PC-9 (cell line): ENCODE results near the gene ARHGAP24. TPM values are rescaled to one million over a fixed set of nuclear protein-coding genes. Genes with fewer than 3 reads are reported as not detected.

Experiments used
- BruUV-seq: library from RNA; stranded (reverse); fragments of 400-500 nt; replicated peaks from 2 replicates; lab custom pipeline; 2021; lab: Mats Ljungman, UMichigan
- CTCF ChIA-PET: fragments of 300-600 bp; sonication (Branson Sonifier 250); formaldehyde crosslinking; loops from one replicate; lab custom pipeline; 2022; ENCODE audit warnings: antibody characterized with exemption; lab: Charles Lee
- POLR2A ChIA-PET: fragments of 300-600 bp; sonication (Branson Sonifier 250); formaldehyde crosslinking; loops from one replicate; lab custom pipeline; 2022; ENCODE audit warnings: antibody characterized with exemption; ENCODE audit not compliant: unreplicated experiment; lab: Charles Lee
- DNase-seq, 2 experiments: peaks; one replicate each; pipeline versions ENCODE4 v3.0.0 to v3.0.0-alpha.2; 2015 to 2022; ENCODE audit warnings: mixed read lengths in 1 of 2
- H2AFZ ChIP-seq: fragments of 200-600 bp; sonication (generic); 2 replicates; pipeline ENCODE4 v1.8.1; 2017; ENCODE audit warnings: antibody characterized with exemption
- H3F3A ChIP-seq: fragments of 200-600 bp; sonication (generic); 2 replicates; pipeline ENCODE4 v1.8.1; 2017; ENCODE audit warnings: antibody characterized with exemption, mild to moderate bottlenecking, low read depth; ENCODE audit not compliant: insufficient read depth
- H3K27ac ChIP-seq: fragments of 200-600 bp; sonication (generic); 2 replicates; pipeline ENCODE4 v1.6.1; 2016; ENCODE audit warnings: mixed run types
- H3K27me3 ChIP-seq: fragments of 200-600 bp; sonication (generic); 2 replicates; pipeline ENCODE4 v1.6.1; 2016; ENCODE audit warnings: low read depth, mixed run types; ENCODE audit not compliant: insufficient read depth
- H3K36me3 ChIP-seq: fragments of 200-600 bp; sonication (generic); 2 replicates; pipeline ENCODE4 v1.6.1; 2016; ENCODE audit warnings: low read depth, mixed run types
- H3K4me1 ChIP-seq: fragments of 200-600 bp; sonication (generic); replicated peaks from 2 replicates; pipeline ENCODE4 v1.6.1; 2016; ENCODE audit warnings: mixed run types; ENCODE audit not compliant: insufficient read depth
- H3K4me2 ChIP-seq: fragments of 200-600 bp; sonication (generic); 2 replicates; pipeline ENCODE4 v1.6.1; 2017; ENCODE audit warnings: mixed run types
- H3K4me3 ChIP-seq: fragments of 200-600 bp; sonication (generic); 2 replicates; pipeline ENCODE4 v1.6.1; 2016; ENCODE audit warnings: mixed run types
- H3K79me2 ChIP-seq: fragments of 200-600 bp; sonication (generic); 2 replicates; pipeline ENCODE4 v1.6.1; 2017; ENCODE audit warnings: low read depth, mixed run types
- H3K9me2 ChIP-seq: fragments of 200-600 bp; sonication (generic); 2 replicates; pipeline ENCODE4 v1.8.1; 2017; ENCODE audit warnings: mild to moderate bottlenecking; ENCODE audit not compliant: insufficient read depth
- H3K9me3 ChIP-seq: fragments of 200-600 bp; sonication (generic); 2 replicates; pipeline ENCODE4 v1.8.1; 2016; ENCODE audit warnings: low read depth; ENCODE audit not compliant: insufficient read depth
- H4K20me1 ChIP-seq: fragments of 200-600 bp; sonication (generic); 2 replicates; pipeline ENCODE4 v1.8.1; 2017; ENCODE audit not compliant: insufficient read depth
- CTCF ChIP-seq: fragments of 200-600 bp; sonication (generic); conservative IDR thresholded peaks from 2 replicates; pipeline ENCODE4 v1.6.1; 2017; ENCODE audit warnings: mixed run types, antibody characterized with exemption, mild to moderate bottlenecking, moderate library complexity
- EZH2 ChIP-seq: fragments of 200-600 bp; sonication (generic); IDR thresholded peaks from 2 replicates; pipeline ENCODE4 v1.8.0; 2017; ENCODE audit warnings: antibody characterized with exemption, low read depth
- intact Hi-C: fragments of 100-400 bp; cut with micrococcal nuclease; formaldehyde crosslinking; loops from one replicate; pipeline ENCODE4 v1.10.0; 2022; ENCODE audit not compliant: unreplicated experiment
- total RNA-seq: library from RNA; stranded (reverse); gene quantifications from 2 replicates; pipeline ENCODE4 v1.2.3, GENCODE V29; 2021

Gene ARHGAP24
- total RNA-seq, 1 experiment from 2014 or later, result 2.2 TPM

GRCh38 chr4:85732124-85732523, 257.2 kb downstream of the ARHGAP24 start:
- no peak overlapping the region for H3K4me2 ChIP-seq
- H3K9me2 ChIP-seq, result no peaks in the 10 kb centered on the region
- DNase-seq, result no peak
- no peaks in the 10 kb centered on the region for H3K79me2 ChIP-seq
- no peak overlapping the region for H2AFZ ChIP-seq
- H3K4me1 ChIP-seq, result no peaks in the 10 kb centered on the region
- H3K27me3 ChIP-seq, result no peaks in the 10 kb centered on the region
- TF ChIP-seq EZH2 (no peak), CTCF (no peak)
- ChIA-PET POLR2A (interaction anchor here (0.6 kb wide), 1 partner anchor 769 kb away, joined by 3 read pairs; no protein-coding TSS in a partner anchor), CTCF (no interaction called here)
- BruUV-seq, result no TSS peak
- intact Hi-C loops, result no loop called here
- no peaks in the 10 kb centered on the region for H4K20me1 ChIP-seq
- no peak overlapping the region for H3K27ac ChIP-seq
- no peaks in the 10 kb centered on the region for H3K9me3 ChIP-seq
- no peaks in the 10 kb centered on the region for H3F3A ChIP-seq
- no peak overlapping the region for H3K4me3 ChIP-seq
- no peaks in the 10 kb centered on the region for H3K36me3 ChIP-seq

- H3K27me3 ChIP-seq, result no peaks in the 10 kb centered on the region
- H4K20me1 ChIP-seq, result no peaks in the 10 kb centered on the region
- DNase-seq, result no peak
- H3K9me3 ChIP-seq, result no peaks in the 10 kb centered on the region
- H3K27ac ChIP-seq, result no peak overlapping the region
- intact Hi-C loops, result no loop called here
- no peaks in the 10 kb centered on the region for H3F3A ChIP-seq
- H3K4me3 ChIP-seq, result no peak overlapping the region
- H3K4me2 ChIP-seq, result no peak overlapping the region
- H3K36me3 ChIP-seq, result no peaks in the 10 kb centered on the region
- H3K9me2 ChIP-seq, result no peaks in the 10 kb centered on the region
- TF ChIP-seq EZH2 (no peak), CTCF (no peak)
- POLR2A ChIA-PET, result no interaction called here
- CTCF ChIA-PET, result no interaction called here
- no peaks in the 10 kb centered on the region for H3K79me2 ChIP-seq
- no peaks in the 10 kb centered on the region for H3K4me1 ChIP-seq
- no peak overlapping the region for H2AFZ ChIP-seq
- BruUV-seq, result no TSS peak
These were observed 258.8 kb downstream of the ARHGAP24 start for GRCh38 chr4:85733798-85734197.

- Histone ChIP-seq H3K4me2 (no peak overlapping the region), H3F3A (no peaks in the 10 kb centered on the region), H3K9me2 (no peaks in the 10 kb centered on the region), H2AFZ (no peak overlapping the region), H3K36me3 (no peaks in the 10 kb centered on the region), H3K4me1 (no peaks in the 10 kb centered on the region), H3K4me3 (no peak overlapping the region), H3K79me2 (no peaks in the 10 kb centered on the region), H3K27me3 (no peaks in the 10 kb centered on the region), H4K20me1 (no peaks in the 10 kb centered on the region), H3K9me3 (no peaks in the 10 kb centered on the region), H3K27ac (no peak overlapping the region)
- DNase-seq, result peak in 1 of 2 experiments; percentile 36
- BruUV-seq, result no TSS peak
- ChIA-PET CTCF (no interaction called here), POLR2A (no interaction called here)
- intact Hi-C loops, result no loop called here
- TF ChIP-seq EZH2 (no peak), CTCF (no peak)
These were observed 259.5 kb downstream of the ARHGAP24 start for GRCh38 chr4:85734424-85734831.
